Naive thymus-derived CD4-positive, alpha-beta T cell (primary cell): Measurements from ENCODE around the gene GINS2. TPM values are rescaled to one million over a fixed set of nuclear protein-coding genes. Genes with fewer than 3 reads are reported as not detected.

Source experiments
- ATAC-seq: fragments of 150-1000 bp; cut with Tn5 transposase; 2 replicates; pipeline ENCODE4 v1.10.0; 2021; ENCODE audit warnings: mild to moderate bottlenecking, moderate library complexity
- CTCF ChIA-PET: fragments of 350-600 bp; sonication (Branson Sonifier 250); formaldehyde crosslinking; loops from one replicate; lab custom pipeline; 2021; ENCODE audit warnings: antibody characterized with exemption; lab: Charles Lee
- POLR2A ChIA-PET: fragments of 350-600 bp; sonication (Branson Sonifier 250); formaldehyde crosslinking; loops from one replicate; lab custom pipeline; 2021; ENCODE audit warnings: antibody characterized with exemption, inconsistent platforms; lab: Charles Lee
- DNase-seq, 9 donors: peaks; one replicate each; pipeline versions ENCODE4 v3.0.0 to v3.0.0-alpha.2; 2020 to 2022; ENCODE audit warnings: mixed read lengths in 1 of 9
- H3K27ac ChIP-seq: one replicate; pipeline ENCODE4 v1.7.0; 2013; ENCODE audit warnings: mild to moderate bottlenecking, low read depth, low read length, moderate library complexity
- H3K27me3 ChIP-seq, 2 donors: one replicate each; pipeline ENCODE4 v1.7.0; 2013; ENCODE audit warnings: low read length in 2 of 2, mild to moderate bottlenecking in 2 of 2, moderate library complexity in 2 of 2; ENCODE audit not compliant: control insufficient read depth in 2 of 2, insufficient read depth in 2 of 2
- H3K36me3 ChIP-seq, 3 experiments: 1 replicate in 2 of 3; 2 replicates in 1 of 3; pipeline ENCODE4 v1.7.0; 2013; ENCODE audit warnings: low read length in 3 of 3, mild to moderate bottlenecking in 3 of 3, moderate library complexity in 1 of 3; ENCODE audit not compliant: insufficient read depth in 3 of 3, control insufficient read depth in 2 of 3
- H3K4me1 ChIP-seq, 2 donors: one replicate each; pipeline ENCODE4 v1.7.0; 2013; ENCODE audit warnings: low read length in 2 of 2, mild to moderate bottlenecking in 2 of 2, moderate library complexity in 1 of 2; ENCODE audit not compliant: control insufficient read depth in 2 of 2, insufficient read depth in 2 of 2
- H3K4me3 ChIP-seq: 2 replicates; pipeline ENCODE4 v1.7.0; 2013; ENCODE audit warnings: mild to moderate bottlenecking, low read length
- H3K9me3 ChIP-seq, 3 experiments: 1 replicate in 2 of 3; 2 replicates in 1 of 3; pipeline ENCODE4 v1.7.0; 2013; ENCODE audit warnings: low read length in 3 of 3; ENCODE audit not compliant: control insufficient read depth in 2 of 3
- H3K27ac Mint-ChIP-seq, 9 donors: one replicate each; pipeline ENCODE4 v1.8.0; 2020 to 2022; ENCODE audit warnings: mixed read lengths in 9 of 9, mild to moderate bottlenecking in 8 of 9, moderate library complexity in 5 of 9, inconsistent platforms in 2 of 9
- H3K27me3 Mint-ChIP-seq, 5 donors: one replicate each; pipeline ENCODE4 v1.8.0; 2021 to 2022; ENCODE audit warnings: mixed read lengths in 5 of 5, mild to moderate bottlenecking in 1 of 5
- H3K36me3 Mint-ChIP-seq, 5 donors: one replicate each; pipeline ENCODE4 v1.8.0; 2020 to 2022; ENCODE audit warnings: mixed read lengths in 5 of 5, mild to moderate bottlenecking in 3 of 5, inconsistent platforms in 1 of 5
- H3K4me1 Mint-ChIP-seq, 7 donors: one replicate each; pipeline ENCODE4 v1.8.0; 2020 to 2022; ENCODE audit warnings: mixed read lengths in 7 of 7, mild to moderate bottlenecking in 3 of 7, inconsistent platforms in 1 of 7
- H3K4me3 Mint-ChIP-seq, 10 donors: one replicate each; pipeline ENCODE4 v1.8.0; 2020 to 2022; ENCODE audit warnings: mild to moderate bottlenecking in 10 of 10, mixed read lengths in 10 of 10, moderate library complexity in 6 of 10, inconsistent platforms in 2 of 10
- H3K9me3 Mint-ChIP-seq, 11 donors: one replicate each; pipeline ENCODE4 v1.8.0; 2020 to 2022; ENCODE audit warnings: mixed read lengths in 11 of 11, mild to moderate bottlenecking in 4 of 11, inconsistent platforms in 1 of 11, moderate library complexity in 1 of 11
- intact Hi-C, 2 donors: fragments of 100-400 bp; cut with micrococcal nuclease; formaldehyde crosslinking; loops; one replicate each; pipeline ENCODE4 v1.15.1; 2023
- polyA plus RNA-seq, 2 donors: library from polyadenylated mRNA; unstranded; fragments of 300-500 nt; fragmentation: Illumina TruSeq; gene quantifications; one replicate each; pipeline ENCODE4 v1.2.3, GENCODE V29; 2021
- total RNA-seq, 6 experiments: library from RNA in 5 of 6; stranded (reverse) in 5 of 6; gene quantifications; 1 replicate in 5 of 6; 2 replicates in 1 of 6; pipeline ENCODE4 v1.2.3 and lab custom pipeline; 2021 to 2026

Gene GINS2
- total and polyA plus RNA-seq, 7 experiments from 2014 or later, result 1.0 to 43.6 (median 1.9) TPM

DNA sequence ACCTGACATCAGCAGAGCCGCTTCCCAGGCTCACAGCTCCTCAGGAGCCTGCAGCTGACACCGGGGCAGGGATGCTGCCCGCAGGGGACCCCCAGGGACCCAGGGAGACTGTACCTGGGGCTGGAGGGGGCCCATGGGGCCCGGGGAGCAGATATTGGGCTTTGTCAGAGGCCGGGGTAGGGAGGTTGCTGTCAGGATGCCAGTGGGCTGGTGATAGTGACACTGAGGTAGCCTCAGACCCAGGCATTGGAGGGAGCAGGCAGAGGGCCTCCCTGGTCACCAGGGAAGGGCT, 60.5 kb downstream of the GINS2 start:
- peaks cover 2 to 32% (median 9%) of the 10 kb centered on the region in 7 donors for H3K4me1 Mint-ChIP-seq

DNA sequence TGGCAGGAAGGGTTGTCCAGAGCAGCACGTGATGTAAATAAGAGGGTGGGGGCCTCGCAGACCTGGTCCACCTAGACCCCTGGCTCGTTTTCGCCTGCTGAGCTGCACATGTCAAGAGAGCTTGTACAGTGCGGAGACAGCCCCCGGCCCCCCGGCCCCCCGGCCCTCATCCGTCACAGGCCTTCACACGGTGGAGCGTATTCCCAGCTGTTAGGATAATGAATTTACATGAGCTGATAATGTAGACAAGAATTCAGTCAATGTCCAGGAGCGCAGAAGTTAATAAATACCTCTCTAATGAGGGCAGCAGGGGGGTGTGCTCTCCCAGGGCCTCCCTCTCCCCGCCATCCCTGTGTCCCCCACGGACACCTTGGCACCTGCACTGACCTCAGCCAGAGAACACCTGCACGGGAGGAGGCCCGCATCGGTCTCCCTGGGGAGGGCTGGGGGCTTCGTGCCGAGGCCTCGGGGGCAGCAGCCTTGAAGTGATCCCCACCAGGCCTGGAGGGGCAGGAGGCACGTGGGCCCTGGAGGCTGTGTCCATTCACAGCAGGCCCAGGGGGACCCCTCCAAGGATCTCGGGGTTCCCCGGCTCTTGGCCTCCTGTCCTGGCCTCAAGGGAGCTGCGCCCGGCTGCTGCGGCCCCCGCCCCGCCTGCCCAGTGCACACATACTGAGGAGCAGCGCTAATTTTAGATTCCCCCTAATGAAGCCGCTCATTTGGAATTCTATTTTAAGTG, 61.1 kb downstream of the GINS2 start:
- no peak for DNase-seq
- Mint-ChIP-seq H3K27me3 (no peaks in the 10 kb centered on the region), H3K4me3 (no peak overlapping the region), H3K36me3 (peaks cover 0 to 13% (median 12%) of the 10 kb centered on the region in 5 donors), H3K4me1 (peaks cover 2 to 34% (median 12%) of the 10 kb centered on the region in 7 donors), H3K27ac (no peak overlapping the region), H3K9me3 (peaks cover 0 to 9% (median 5%) of the 10 kb centered on the region in 11 donors)
- Histone ChIP-seq H3K4me1 (no peaks in the 10 kb centered on the region), H3K36me3 (no peaks in the 10 kb centered on the region), H3K27ac (no peak overlapping the region), H3K9me3 (peaks cover 0 to 9% (median 0%) of the 10 kb centered on the region in 3 experiments), H3K4me3 (no peak overlapping the region), H3K27me3 (no peaks in the 10 kb centered on the region)
- intact Hi-C loops, result no loop called here
- ATAC-seq, result no peak
- CTCF ChIA-PET, result interaction anchor here (0.6 kb wide), 1 partner anchor 1527 kb away, joined by 3 read pairs; no protein-coding TSS in a partner anchor
- POLR2A ChIA-PET, result no interaction called here

More for the DNA sequence above, 60.5 kb downstream of the GINS2 start:
- peaks cover 0 to 13% (median 12%) of the 10 kb centered on the region in 5 donors for H3K36me3 Mint-ChIP-seq
- POLR2A ChIA-PET, result no interaction called here
- Histone ChIP-seq H3K27ac (no peak overlapping the region), H3K36me3 (no peaks in the 10 kb centered on the region), H3K9me3 (peaks cover 0 to 9% (median 0%) of the 10 kb centered on the region in 3 experiments), H3K4me3 (no peak overlapping the region), H3K27me3 (no peaks in the 10 kb centered on the region), H3K4me1 (no peaks in the 10 kb centered on the region)
- H3K9me3 Mint-ChIP-seq, result peaks cover 0 to 9% (median 5%) of the 10 kb centered on the region in 11 donors
- no peak overlapping the region for H3K27ac Mint-ChIP-seq
- CTCF ChIA-PET, result interaction anchor here (0.6 kb wide), 1 partner anchor 1527 kb away, joined by 3 read pairs; no protein-coding TSS in a partner anchor
- ATAC-seq (no peak), DNase-seq (no peak)
- H3K27me3 Mint-ChIP-seq, result no peaks in the 10 kb centered on the region
- no peak overlapping the region for H3K4me3 Mint-ChIP-seq
- intact Hi-C loops, result no loop called here

- ATAC-seq, result peak; percentile 24
- H3K36me3 ChIP-seq, result no peaks in the 10 kb centered on the region
- H3K4me3 Mint-ChIP-seq, result no peak overlapping the region
- H3K27me3 ChIP-seq, result no peaks in the 10 kb centered on the region
- no peak overlapping the region for H3K4me3 ChIP-seq
- ChIA-PET CTCF (interaction anchor here (1.5 kb wide), 1 partner anchor 11 kb away, joined by 9 read pairs; no protein-coding TSS in a partner anchor), POLR2A (interaction anchor here (0.6 kb wide), 2 partner anchors 11 to 75 kb away, joined by 3 read pairs; no protein-coding TSS in a partner anchor)
- peaks cover 2 to 38% (median 17%) of the 10 kb centered on the region in 7 donors for H3K4me1 Mint-ChIP-seq
- H3K4me1 ChIP-seq, result no peaks in the 10 kb centered on the region
- intact Hi-C loops, result no loop called here
- H3K27ac Mint-ChIP-seq, result no peak overlapping the region
- DNase-seq, result peak in 1 of 9 donors; percentile 35
- peaks cover 0 to 9% (median 5%) of the 10 kb centered on the region in 11 donors for H3K9me3 Mint-ChIP-seq
- peaks cover 0 to 16% (median 13%) of the 10 kb centered on the region in 5 donors for H3K36me3 Mint-ChIP-seq
- no peak overlapping the region for H3K27ac ChIP-seq
- no peaks in the 10 kb centered on the region for H3K27me3 Mint-ChIP-seq
- H3K9me3 ChIP-seq, result peaks cover 0 to 9% (median 0%) of the 10 kb centered on the region in 3 experiments
These were observed 61.7 kb downstream of the GINS2 start for GRCh38 chr16:85627089-85627488.

Other genes with a start within 250 kb of the GINS2 start
- 10 to 100 TPM in 4 of 5 experiments, 1 to 10 TPM in 1; 8.7 to 69.2 (median 33.3) TPM for gene GSE1, start 75.6 kb downstream of the GINS2 start, total RNA-seq
- gene GSE1, start 75.6 kb downstream of the GINS2 start, polyA plus RNA-seq, result under 1 TPM; 0.18 to 0.37 TPM
- 10 to 100 TPM in 3 of 5 experiments, 1 to 10 TPM in 1, under 1 TPM in 1; 0.99 to 19.8 (median 11.7) TPM for gene C16orf74, start 62.1 kb upstream of the GINS2 start, total RNA-seq
- gene C16orf74, start 62.1 kb upstream of the GINS2 start, polyA plus RNA-seq, result 10 to 100 TPM; 13.1 to 16.0 TPM
- 10 to 100 TPM; 22.4 to 31.8 (median 28.7) TPM for gene EMC8, start 110.6 kb upstream of the GINS2 start, total RNA-seq
- gene EMC8, start 110.6 kb upstream of the GINS2 start, polyA plus RNA-seq, result 10 to 100 TPM; 24.8 to 26.1 TPM
- gene COX4I1, start 110.7 kb upstream of the GINS2 start, total RNA-seq, result 100 to 1,000 TPM; 479 to 692 (median 661) TPM
- 1,000 to 10,000 TPM; 1,296 to 1,303 TPM for gene COX4I1, start 110.7 kb upstream of the GINS2 start, polyA plus RNA-seq
- 100 to 1,000 TPM in 1 of 5 experiments, 10 to 100 TPM in 2, 1 to 10 TPM in 2; 3.5 to 105 (median 19.9) TPM for gene IRF8, start 210.2 kb upstream of the GINS2 start, total RNA-seq
- gene IRF8, start 210.2 kb upstream of the GINS2 start, polyA plus RNA-seq, result 1 to 10 TPM; 4.5 to 6.4 TPM